Neuron (in vitro differentiated cells): ENCODE results near the gene UBE2I.

ENCODE experiments used
- H2AFZ ChIP-seq: one replicate; pipeline ENCODE4 v1.6.1; 2013; ENCODE audit warnings: low read depth, mild to moderate bottlenecking, inconsistent platforms, low read length, moderate library complexity
- H3K27me3 ChIP-seq: one replicate; pipeline ENCODE4 v1.6.1; 2013; ENCODE audit warnings: low read length; ENCODE audit not compliant: insufficient read depth
- H3K36me3 ChIP-seq: one replicate; pipeline ENCODE4 v1.6.1; 2013; ENCODE audit warnings: low read length; ENCODE audit not compliant: insufficient read depth
- H3K4me1 ChIP-seq: one replicate; pipeline ENCODE4 v1.6.1; 2013; ENCODE audit warnings: low read length; ENCODE audit not compliant: insufficient read depth
- H3K4me3 ChIP-seq: 2 replicates; pipeline ENCODE4 v1.5.1; 2013; ENCODE audit warnings: mild to moderate bottlenecking, low read length, moderate library complexity
- H3K9me3 ChIP-seq: one replicate; pipeline ENCODE4 v1.6.1; 2013; ENCODE audit warnings: low read length

UBE2I gene

GRCh38 chr16:1308036-1308976, 1.1 kb upstream of the UBE2I start:
- no peaks in the 10 kb centered on the region for H3K9me3 ChIP-seq
- peaks cover 24% of the 10 kb centered on the region for H3K4me1 ChIP-seq
- peak overlapping the region; percentile 58 for H2AFZ ChIP-seq
- H3K4me3 ChIP-seq: peak overlapping the region; percentile 89
- no peaks in the 10 kb centered on the region for H3K27me3 ChIP-seq
- H3K36me3 ChIP-seq: peaks cover 16% of the 10 kb centered on the region

- peak overlapping the region; percentile 89 for H3K4me3 ChIP-seq
- no peaks in the 10 kb centered on the region for H3K9me3 ChIP-seq
- H3K27me3 ChIP-seq: no peaks in the 10 kb centered on the region
- H3K36me3 ChIP-seq: peaks cover 33% of the 10 kb centered on the region
- H3K4me1 ChIP-seq: peaks cover 24% of the 10 kb centered on the region
- no peak overlapping the region for H2AFZ ChIP-seq
Observed at GRCh38 chr16:1309888-1310831, 724 bp downstream of the UBE2I start.

GRCh38 chr16:1310832-1311200, 1.4 kb downstream of the UBE2I start:
- Histone ChIP-seq H3K9me3 (no peaks in the 10 kb centered on the region), H3K4me3 (peak overlapping the region; percentile 89), H3K4me1 (peaks cover 24% of the 10 kb centered on the region), H3K36me3 (peaks cover 39% of the 10 kb centered on the region), H2AFZ (no peak overlapping the region), H3K27me3 (no peaks in the 10 kb centered on the region)

GRCh38 chr16:1311212-1311737, 1.8 kb downstream of the UBE2I start:
- Histone ChIP-seq H3K27me3 (no peaks in the 10 kb centered on the region), H3K4me3 (peak overlapping the region; percentile 89), H2AFZ (no peak overlapping the region), H3K9me3 (no peaks in the 10 kb centered on the region), H3K4me1 (peaks cover 24% of the 10 kb centered on the region), H3K36me3 (peaks cover 44% of the 10 kb centered on the region)

- H3K27me3 ChIP-seq: no peaks in the 10 kb centered on the region
- H3K4me1 ChIP-seq: peaks cover 24% of the 10 kb centered on the region
- H2AFZ ChIP-seq: no peak overlapping the region
- H3K36me3 ChIP-seq: peaks cover 50% of the 10 kb centered on the region
- H3K4me3 ChIP-seq: peak overlapping the region; percentile 89
- no peaks in the 10 kb centered on the region for H3K9me3 ChIP-seq
Observed at GRCh38 chr16:1311738-1312466, 2.5 kb downstream of the UBE2I start.

GRCh38 chr16:1312467-1312816, 3.0 kb downstream of the UBE2I start:
- Histone ChIP-seq H2AFZ (no peak overlapping the region), H3K9me3 (no peaks in the 10 kb centered on the region), H3K36me3 (peaks cover 55% of the 10 kb centered on the region), H3K27me3 (no peaks in the 10 kb centered on the region), H3K4me1 (peaks cover 24% of the 10 kb centered on the region), H3K4me3 (no peak overlapping the region)

- H3K9me3 ChIP-seq: no peaks in the 10 kb centered on the region
- no peak overlapping the region for H2AFZ ChIP-seq
- peaks cover 24% of the 10 kb centered on the region for H3K4me1 ChIP-seq
- no peaks in the 10 kb centered on the region for H3K27me3 ChIP-seq
- peaks cover 60% of the 10 kb centered on the region for H3K36me3 ChIP-seq
- H3K4me3 ChIP-seq: no peak overlapping the region
Observed at GRCh38 chr16:1312903-1313302, 3.5 kb downstream of the UBE2I start.

GRCh38 chr16:1313721-1314369, 4.4 kb downstream of the UBE2I start:
- Histone ChIP-seq H3K4me3 (no peak overlapping the region), H2AFZ (no peak overlapping the region), H3K27me3 (no peaks in the 10 kb centered on the region), H3K4me1 (peaks cover 24% of the 10 kb centered on the region), H3K9me3 (no peaks in the 10 kb centered on the region), H3K36me3 (peaks cover 70% of the 10 kb centered on the region)

- Histone ChIP-seq H2AFZ (no peak overlapping the region), H3K4me3 (no peak overlapping the region), H3K4me1 (peaks cover 24% of the 10 kb centered on the region), H3K27me3 (no peaks in the 10 kb centered on the region), H3K9me3 (no peaks in the 10 kb centered on the region), H3K36me3 (peaks cover 76% of the 10 kb centered on the region)
Observed at GRCh38 chr16:1314399-1315068, 5.1 kb downstream of the UBE2I start.

GRCh38 chr16:1315081-1316032, 5.9 kb downstream of the UBE2I start:
- Histone ChIP-seq H3K4me3 (no peak overlapping the region), H3K36me3 (peaks cover 85% of the 10 kb centered on the region)

GRCh38 chr16:1316033-1316405, 6.6 kb downstream of the UBE2I start:
- Histone ChIP-seq H3K4me3 (no peak overlapping the region), H3K9me3 (no peaks in the 10 kb centered on the region), H2AFZ (no peak overlapping the region), H3K36me3 (peaks cover 91% of the 10 kb centered on the region), H3K4me1 (peaks cover 15% of the 10 kb centered on the region), H3K27me3 (no peaks in the 10 kb centered on the region)

More at GRCh38 chr16:1315081-1316032, 5.9 kb downstream of the UBE2I start:
- Histone ChIP-seq H3K27me3 (no peaks in the 10 kb centered on the region), H3K4me1 (peaks cover 22% of the 10 kb centered on the region), H2AFZ (no peak overlapping the region), H3K9me3 (no peaks in the 10 kb centered on the region)
